ENCODE results near the gene PFKFB3.
"Not testable (repeated sequence)": the region's sequence is repeated elsewhere in the genome, so short reads cannot be mapped to it uniquely, and the experiment has no call there.

The PFKFB3 gene

GRCh38 chr10:6204063-6204340 lies 1.3 kb downstream of the PFKFB3 start:
- peak overlapping the region; percentile 100 for H3K4me2 ChIP-seq
- H4K20me1 ChIP-seq (ENCODE audit: insufficient read depth): no peaks in the 10 kb centered on the region
- no peak overlapping the region; the same call in 1 of the 2 replicates for H3K27ac ChIP-seq
- peak overlapping the region; percentile 52 for H3K9ac ChIP-seq
- no peak overlapping the region for H3K4me3 ChIP-seq (IDR thresholded peaks at IDR 0.05; ENCODE audit: insufficient read depth, low read depth, low read length)
- H2AFZ ChIP-seq (ENCODE audit: low read depth): peak overlapping the region; percentile 72
- H3K79me2 ChIP-seq (ENCODE audit: insufficient read depth, low read depth): peaks cover 10% of the 10 kb centered on the region; the same call in 1 of the 2 replicates
- peaks cover 21% of the 10 kb centered on the region for H3K4me1 ChIP-seq (ENCODE audit: low read depth, poor library complexity, severe bottlenecking)
- H3K27me3 ChIP-seq (ENCODE audit: insufficient read depth, low read depth): no peaks in the 10 kb centered on the region
- TF ChIP-seq CTCF (conservative IDR thresholded peaks at IDR 0.05; ENCODE audit: low read depth, low read length): no peak
- H3K36me3 ChIP-seq (ENCODE audit: insufficient read depth): no peaks in the 10 kb centered on the region

- no peak overlapping the region for H3K4me3 ChIP-seq (IDR thresholded peaks at IDR 0.05; ENCODE audit: insufficient read depth, low read depth, low read length)
- H3K4me2 ChIP-seq: peak overlapping the region; percentile 100
- no peaks in the 10 kb centered on the region for H3K36me3 ChIP-seq (ENCODE audit: insufficient read depth)
- no peaks in the 10 kb centered on the region for H4K20me1 ChIP-seq (ENCODE audit: insufficient read depth)
- peaks cover 10% of the 10 kb centered on the region; the same call in 1 of the 2 replicates for H3K79me2 ChIP-seq (ENCODE audit: insufficient read depth, low read depth)
- no peak overlapping the region for H2AFZ ChIP-seq (ENCODE audit: low read depth)
- peaks cover 25% of the 10 kb centered on the region for H3K4me1 ChIP-seq (ENCODE audit: low read depth, poor library complexity, severe bottlenecking)
- TF ChIP-seq CTCF (conservative IDR thresholded peaks at IDR 0.05; ENCODE audit: low read depth, low read length): no peak
- no peaks in the 10 kb centered on the region for H3K27me3 ChIP-seq (ENCODE audit: insufficient read depth, low read depth)
- H3K27ac ChIP-seq: no peak overlapping the region
- peak overlapping the region; percentile 52; the same call in 1 of the 2 replicates for H3K9ac ChIP-seq
Observed at GRCh38 chr10:6204341-6205191, 1.8 kb downstream of the PFKFB3 start.

GRCh38 chr10:6206486-6206885 lies 3.8 kb downstream of the PFKFB3 start:
- not testable (repeated sequence) for H4K20me1 ChIP-seq (ENCODE audit: insufficient read depth); H3K36me3 ChIP-seq (ENCODE audit: insufficient read depth); H3K9ac ChIP-seq; H3K4me2 ChIP-seq; H2AFZ ChIP-seq (ENCODE audit: low read depth); H3K4me3 ChIP-seq (IDR thresholded peaks at IDR 0.05; ENCODE audit: insufficient read depth, low read depth, low read length); H3K27me3 ChIP-seq (ENCODE audit: insufficient read depth, low read depth); H3K27ac ChIP-seq
- H3K79me2 ChIP-seq (ENCODE audit: insufficient read depth, low read depth): peaks cover 10% of the 10 kb centered on the region; the same call in 1 of the 2 replicates
- peaks cover 19% of the 10 kb centered on the region for H3K4me1 ChIP-seq (ENCODE audit: low read depth, poor library complexity, severe bottlenecking)

- H3K4me2 ChIP-seq: no peak overlapping the region
Observed at GRCh38 chr10:6207658-6208057, 4.9 kb downstream of the PFKFB3 start.

More at GRCh38 chr10:6207658-6208057, 4.9 kb downstream of the PFKFB3 start:
- no peak overlapping the region for H3K9ac ChIP-seq
- H2AFZ ChIP-seq (ENCODE audit: low read depth): no peak overlapping the region
- H4K20me1 ChIP-seq (ENCODE audit: insufficient read depth): no peaks in the 10 kb centered on the region
- H3K36me3 ChIP-seq (ENCODE audit: insufficient read depth): no peaks in the 10 kb centered on the region
- H3K79me2 ChIP-seq (ENCODE audit: insufficient read depth, low read depth): peaks cover 10% of the 10 kb centered on the region; the same call in 1 of the 2 replicates
- peaks cover 14% of the 10 kb centered on the region for H3K4me1 ChIP-seq (ENCODE audit: low read depth, poor library complexity, severe bottlenecking)
- no peaks in the 10 kb centered on the region for H3K27me3 ChIP-seq (ENCODE audit: insufficient read depth, low read depth)
- no peak overlapping the region for H3K4me3 ChIP-seq (IDR thresholded peaks at IDR 0.05; ENCODE audit: insufficient read depth, low read depth, low read length)
- H3K27ac ChIP-seq: no peak overlapping the region
- no peak for TF ChIP-seq CTCF (conservative IDR thresholded peaks at IDR 0.05; ENCODE audit: low read depth, low read length)
